Activated CD4-positive, alpha-beta T cell treated with anti-CD3 and anti-CD28 coated beads for 48 hours (primary cell): ENCODE results near the gene IFNLR1.

ENCODE experiments used
- DNase-seq: peaks from one replicate; pipeline ENCODE4 v3.0.0-alpha.2; 2020

The IFNLR1 gene

DNA sequence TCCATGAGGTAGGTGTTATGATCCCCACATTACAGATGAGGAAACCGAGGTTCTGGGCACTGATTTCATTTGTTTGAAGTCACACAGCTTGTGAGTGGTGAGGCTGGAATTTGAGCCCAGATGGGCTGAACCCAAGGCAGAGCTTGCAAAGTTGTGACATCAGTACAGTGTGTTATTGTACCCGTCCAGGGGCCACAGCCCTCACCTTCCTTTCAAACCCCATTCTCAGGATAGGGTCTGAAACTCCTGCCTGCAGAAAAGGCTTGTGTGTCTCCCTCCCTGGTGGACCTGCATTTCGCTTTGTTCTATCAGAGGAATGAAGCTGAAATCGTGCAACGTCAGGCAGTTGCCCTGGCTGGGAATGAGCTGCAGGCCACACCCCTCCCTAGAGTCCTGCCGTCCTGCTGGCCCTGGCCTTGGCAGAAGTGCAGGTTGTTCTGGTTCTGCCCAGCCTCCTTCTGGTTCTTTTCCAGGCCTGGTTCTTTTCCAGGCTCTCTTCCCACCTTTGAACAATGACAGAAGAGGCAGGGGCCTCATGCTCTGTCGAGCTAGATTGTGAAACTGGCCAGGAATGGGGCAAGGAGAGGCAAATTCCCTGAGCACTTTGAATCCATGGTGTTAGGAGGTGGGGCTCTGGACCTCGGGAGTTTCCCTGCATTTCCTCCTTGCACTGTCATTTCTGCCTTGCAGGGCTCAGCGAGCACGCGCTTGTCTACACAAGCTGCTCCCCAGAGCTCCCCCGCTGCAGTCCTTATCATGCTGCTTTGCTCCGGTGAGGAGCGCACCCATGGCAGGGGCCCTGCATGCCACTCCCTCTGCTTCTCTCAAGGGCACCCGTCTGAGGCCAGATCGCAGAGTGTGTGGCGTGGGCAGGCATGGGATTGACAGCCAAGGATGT, 67.0 kb downstream of the IFNLR1 start:
- no peak for DNase-seq

DNA sequence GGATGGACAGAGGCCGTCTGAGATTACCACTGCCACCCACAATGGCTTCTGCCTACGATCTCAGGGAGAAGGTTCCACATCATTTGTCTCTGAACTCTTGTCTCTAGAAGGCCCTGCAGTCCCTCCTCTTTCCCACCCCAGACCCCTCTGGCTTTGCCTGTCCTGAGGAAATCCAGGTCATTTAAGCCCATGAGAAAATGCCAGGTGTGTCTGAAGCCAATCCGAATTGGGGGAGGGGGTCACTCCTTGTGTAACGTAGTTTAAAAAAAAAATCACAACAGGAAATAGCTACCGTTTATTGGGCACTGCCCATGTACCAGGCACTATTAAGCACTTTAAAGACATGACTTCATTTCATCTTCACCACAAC, 67.6 kb downstream of the IFNLR1 start:
- no peak for DNase-seq

DNA sequence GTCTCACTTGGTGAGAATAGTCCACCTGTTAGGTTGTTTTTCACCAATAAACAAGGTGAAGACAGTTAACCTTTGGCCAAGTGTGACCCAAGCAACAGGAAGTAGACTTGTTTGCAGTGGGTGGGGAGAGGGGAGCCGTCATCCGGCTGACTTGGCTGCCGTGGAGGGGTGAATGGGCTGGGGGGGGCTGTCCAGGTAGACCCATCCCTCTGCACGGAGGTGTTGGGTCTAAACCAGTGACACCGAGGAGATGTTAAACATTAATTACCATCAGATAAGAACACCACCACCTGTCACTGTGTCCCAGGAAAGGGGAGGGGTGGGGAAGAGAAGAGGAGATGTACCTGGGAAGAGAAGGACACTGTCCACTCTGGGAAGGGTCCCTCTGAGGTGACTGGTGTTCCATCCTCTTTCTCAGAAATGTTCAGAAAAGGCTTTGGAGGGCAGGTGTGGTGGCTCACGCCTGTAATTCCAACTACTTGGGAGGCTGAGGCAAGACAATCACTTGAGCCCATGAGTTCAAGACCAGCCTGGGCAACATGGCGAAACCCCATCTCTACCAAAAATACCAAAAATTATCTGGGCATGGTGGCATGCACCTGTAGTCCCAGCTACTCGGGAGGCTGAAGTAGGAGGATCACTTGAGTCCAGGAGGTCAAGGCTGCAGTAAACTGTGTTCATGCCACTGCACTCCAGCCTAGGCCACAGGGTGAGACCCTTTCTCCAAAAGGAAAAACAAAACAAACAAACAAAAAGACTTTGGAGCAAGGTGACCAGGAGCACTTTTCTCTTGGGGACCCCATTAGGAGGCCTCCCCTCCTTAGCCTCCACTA, 68.5 kb downstream of the IFNLR1 start:
- DNase-seq, result no peak

DNA sequence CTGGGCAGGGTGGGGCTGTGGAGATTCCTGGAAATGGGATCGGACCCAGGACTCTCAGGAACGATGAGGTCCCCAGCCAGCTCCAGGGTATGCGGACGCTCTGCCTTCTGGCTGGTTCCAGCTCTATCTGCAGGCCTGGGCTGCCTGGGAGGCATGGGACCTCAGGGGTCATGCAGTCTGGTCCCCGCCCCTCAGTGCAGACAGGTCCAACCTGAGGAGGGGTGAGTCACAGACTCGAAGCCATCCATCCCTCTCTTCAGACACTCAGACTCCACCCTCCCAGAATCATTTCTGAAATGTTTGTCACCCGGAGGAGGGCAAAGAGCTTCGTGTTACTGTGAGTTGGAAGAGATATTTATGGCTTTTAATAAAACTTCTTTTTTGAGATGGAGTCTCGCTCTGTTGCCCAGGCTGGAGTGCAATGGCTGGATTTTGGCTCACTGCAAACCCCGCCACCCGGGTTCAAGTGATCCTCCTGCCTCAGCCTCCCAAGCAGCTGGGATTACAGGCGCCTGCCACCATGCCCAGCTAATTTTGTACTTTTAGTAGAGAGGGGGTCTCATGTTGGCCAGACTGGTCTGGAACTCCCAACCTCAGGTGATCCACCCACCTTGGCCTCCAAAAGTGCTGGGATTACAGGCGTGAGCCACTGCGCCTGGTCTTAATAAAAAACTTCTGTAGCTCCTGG, 69.2 kb downstream of the IFNLR1 start:
- DNase-seq, result no peak

DNA sequence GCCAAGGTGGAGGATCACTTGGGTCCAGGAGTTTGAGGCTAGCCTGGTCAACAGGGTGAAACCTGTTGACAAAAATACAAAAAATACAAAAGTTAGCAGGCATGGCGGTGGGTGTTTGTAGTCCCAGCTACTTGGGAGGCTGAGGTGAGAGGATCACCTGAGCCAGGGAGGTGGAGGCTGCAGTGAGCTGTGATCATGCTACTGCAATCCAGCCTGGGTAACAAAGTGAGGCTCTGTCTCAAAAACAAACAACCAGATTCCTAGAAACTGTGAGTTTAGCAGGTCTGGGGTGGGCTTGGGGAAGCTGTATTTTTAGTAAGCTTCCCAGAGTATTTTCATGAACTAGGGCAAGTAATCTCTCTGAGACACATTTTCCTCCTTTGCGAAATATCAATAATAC, 70.0 kb downstream of the IFNLR1 start:
- no peak for DNase-seq

DNA sequence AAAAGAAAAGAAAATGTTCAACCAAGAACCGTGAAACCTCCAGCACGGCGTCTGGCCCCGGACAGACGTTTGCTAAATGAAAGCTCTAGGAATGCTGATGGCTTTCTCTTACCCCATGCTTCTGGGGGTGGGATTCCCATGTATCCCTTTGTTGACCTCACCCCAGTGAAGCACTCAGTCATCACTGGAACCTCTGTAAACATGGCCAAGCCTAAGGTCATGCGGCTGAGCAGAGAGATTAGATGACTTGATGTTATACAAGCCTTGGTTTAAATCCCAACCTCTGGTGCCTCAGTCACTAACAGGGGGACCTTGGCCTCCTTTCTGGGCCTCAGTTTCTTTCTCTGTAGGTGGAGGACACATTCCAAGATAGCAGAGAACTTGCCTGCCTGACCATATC, 72.3 kb downstream of the IFNLR1 start:
- no peak for DNase-seq

DNA sequence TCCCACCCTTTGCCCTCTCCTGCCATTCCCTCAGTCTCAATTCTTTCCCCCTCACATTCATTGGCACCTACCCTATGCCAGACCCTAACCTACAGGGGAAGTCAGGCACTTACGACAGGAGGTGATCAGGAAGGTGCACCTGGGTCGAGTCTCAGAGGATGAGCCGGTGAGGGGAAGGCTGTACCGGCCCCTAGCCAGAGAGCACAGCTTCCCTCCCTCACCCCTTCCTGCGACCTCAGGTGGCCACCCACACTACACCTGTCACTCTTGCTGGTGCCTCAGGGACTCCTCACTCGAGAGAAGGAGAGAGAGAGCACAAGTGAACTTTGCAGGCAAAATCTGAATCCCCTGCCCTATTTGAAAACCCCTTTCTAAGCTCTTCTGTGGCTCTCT, 73.5 kb downstream of the IFNLR1 start:
- DNase-seq, result no peak

DNA sequence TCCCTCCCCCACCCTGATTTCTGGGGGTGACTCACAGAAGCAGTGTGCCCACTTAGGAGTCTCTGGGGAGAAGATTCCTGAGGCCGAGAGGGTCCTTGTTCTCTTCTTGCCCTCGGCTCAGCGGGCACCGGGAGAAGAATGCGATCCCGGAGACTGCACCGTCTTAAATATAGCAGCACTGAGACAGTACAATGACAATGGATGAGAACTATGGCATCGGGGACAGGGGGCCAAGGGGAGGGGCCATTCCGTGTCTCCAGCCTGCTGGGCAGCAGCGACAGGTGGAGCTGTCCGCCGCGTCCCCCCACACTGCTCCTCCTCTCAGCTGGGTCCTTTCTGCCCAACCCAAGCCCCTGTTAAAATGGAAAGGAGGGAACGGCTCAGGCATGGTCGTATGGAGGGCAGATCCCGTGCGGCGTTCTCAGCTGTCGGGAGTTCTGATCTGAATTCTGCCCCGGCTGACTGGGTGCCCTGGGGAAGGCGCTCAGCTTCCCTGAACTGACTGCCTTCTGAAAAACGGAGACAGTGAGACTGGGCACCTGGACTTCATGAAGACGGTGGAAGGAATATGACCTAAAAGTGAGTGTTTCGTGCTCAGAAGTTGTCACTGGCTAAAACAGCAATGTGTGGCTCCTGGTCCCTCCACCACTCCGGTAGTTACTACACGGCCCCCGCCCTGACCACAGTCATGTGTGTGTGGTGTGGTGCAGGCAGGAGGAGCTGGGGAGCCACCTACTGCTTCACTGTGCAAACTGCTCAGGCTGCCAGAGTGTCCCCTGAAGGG, 74.9 kb downstream of the IFNLR1 start, which contains the start of gene MYOM3:
Gene MYOM3 (minus strand): TSS at position 140 of the 784 bp plus-strand sequence. CDS start 3,499 bp downstream, outside the sequence.
- DNase-seq, result peak; percentile 77

DNA sequence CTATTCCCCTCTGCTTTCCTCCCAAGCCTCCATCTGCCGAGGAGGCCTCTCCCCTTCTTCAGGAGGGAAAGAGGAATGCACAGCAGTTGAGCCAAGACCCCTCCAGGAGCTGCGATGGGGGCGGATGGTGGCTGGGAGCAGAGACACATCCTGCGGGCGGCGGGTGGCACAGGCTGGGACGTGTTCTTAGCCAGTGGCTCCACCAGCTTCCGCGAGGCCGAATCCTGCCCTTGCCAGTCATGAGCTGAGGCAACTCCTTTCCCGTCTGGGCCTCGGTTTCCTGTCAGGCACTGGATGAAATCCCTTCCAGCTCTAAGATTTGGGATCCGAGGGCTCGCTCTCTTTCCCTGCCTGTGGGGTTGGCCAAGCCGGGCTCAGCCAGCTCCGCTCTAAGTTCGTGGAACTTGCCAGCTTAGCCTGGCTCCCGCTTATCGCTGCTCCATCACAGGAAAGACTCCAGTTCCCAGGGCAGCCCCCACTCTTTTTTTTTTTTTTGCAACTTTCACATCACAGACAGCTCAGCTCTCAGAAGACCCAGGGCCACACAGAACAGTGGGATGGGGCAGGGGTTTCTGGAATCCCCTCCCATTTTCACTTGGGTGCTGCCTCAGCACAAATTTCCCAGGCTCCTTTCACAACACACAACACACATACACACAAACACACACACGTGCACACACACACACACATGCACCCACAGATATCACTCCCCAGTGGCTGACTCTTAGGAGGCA, 75.7 kb downstream of the IFNLR1 start:
- DNase-seq, result no peak

DNA sequence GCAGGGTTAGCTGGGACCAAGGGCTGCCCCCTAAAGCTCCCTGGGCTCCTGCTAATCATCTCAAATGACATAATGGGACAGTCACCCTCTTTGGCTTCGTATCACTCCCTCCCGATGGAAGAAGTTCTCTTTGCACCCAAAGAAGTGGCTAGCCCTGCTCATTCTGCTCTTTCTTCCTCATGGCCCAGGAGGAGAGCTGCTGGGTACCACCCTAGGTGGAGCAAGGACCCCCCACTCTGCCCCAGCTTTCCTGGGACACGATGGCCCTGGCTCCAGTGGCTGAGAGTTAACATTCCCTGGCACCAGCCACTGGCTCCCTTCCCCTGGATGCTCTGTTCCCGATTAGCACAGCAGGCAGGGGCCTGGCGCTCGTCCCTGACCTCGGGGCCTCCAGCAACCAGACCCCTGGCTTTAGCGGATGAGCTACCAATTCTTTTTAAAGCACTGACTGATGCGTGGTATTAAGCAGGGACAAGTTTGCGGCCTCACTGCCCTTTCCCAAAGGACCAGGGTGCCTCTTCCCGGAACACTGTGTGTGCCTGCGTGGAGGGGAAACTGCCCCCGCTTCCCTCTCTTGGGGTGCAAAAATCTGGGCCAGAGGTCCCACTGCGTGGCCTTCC, 76.3 kb downstream of the IFNLR1 start:
- DNase-seq, result no peak

DNA sequence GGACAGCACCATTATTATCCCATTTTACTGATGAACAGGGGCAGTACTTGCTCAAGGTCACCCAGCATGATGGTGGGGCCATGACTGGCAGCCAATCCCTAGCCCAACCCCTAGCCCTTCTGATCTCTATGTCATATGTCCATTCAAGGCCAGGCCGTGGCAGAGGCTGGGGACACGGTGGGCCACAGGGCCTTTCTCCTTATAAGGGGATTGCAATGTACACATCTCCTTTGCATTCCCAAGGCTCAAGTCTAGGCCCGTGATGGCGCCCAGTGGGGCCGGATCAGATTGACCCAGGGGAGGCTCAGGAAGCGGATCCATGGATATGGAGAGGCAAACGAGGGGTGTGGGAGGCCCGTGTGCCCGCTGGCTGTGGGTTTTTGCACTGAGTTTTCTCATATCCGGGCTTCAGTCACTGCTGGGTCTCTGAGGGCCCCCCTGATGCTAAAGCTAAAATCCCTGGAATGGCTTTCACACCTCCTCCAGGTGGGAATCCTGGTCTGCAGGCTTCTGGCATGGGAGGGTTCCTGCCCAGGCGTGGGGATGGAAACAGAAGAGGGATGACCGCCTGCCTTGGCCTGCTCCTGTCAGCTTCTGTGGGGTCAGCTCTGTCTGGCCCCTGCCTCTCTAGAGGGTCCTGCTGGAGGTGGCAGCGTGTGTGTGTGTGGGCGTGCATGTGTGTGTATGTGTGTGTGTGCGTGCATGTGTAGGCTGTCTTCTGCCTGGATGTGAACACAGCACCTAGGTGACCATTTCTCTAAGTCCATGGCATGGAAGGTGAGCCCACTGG, 77.2 kb downstream of the IFNLR1 start:
- no peak for DNase-seq

DNA sequence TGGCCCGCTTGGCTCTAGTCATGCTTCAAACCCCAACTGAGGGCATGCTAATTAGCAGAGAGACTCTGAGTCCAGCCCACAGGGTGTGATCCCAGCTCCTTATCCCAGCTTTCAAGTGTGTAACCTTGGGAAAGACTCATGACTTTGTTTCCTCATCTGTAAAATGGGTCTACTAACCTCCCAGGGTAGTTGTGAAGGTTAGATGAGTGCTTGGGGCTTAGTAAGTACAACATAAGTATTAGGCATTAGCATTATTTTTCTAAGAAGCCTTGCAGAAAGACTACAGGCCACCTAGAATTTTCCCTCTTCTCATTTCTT, 78.0 kb downstream of the IFNLR1 start:
- no peak for DNase-seq

DNA sequence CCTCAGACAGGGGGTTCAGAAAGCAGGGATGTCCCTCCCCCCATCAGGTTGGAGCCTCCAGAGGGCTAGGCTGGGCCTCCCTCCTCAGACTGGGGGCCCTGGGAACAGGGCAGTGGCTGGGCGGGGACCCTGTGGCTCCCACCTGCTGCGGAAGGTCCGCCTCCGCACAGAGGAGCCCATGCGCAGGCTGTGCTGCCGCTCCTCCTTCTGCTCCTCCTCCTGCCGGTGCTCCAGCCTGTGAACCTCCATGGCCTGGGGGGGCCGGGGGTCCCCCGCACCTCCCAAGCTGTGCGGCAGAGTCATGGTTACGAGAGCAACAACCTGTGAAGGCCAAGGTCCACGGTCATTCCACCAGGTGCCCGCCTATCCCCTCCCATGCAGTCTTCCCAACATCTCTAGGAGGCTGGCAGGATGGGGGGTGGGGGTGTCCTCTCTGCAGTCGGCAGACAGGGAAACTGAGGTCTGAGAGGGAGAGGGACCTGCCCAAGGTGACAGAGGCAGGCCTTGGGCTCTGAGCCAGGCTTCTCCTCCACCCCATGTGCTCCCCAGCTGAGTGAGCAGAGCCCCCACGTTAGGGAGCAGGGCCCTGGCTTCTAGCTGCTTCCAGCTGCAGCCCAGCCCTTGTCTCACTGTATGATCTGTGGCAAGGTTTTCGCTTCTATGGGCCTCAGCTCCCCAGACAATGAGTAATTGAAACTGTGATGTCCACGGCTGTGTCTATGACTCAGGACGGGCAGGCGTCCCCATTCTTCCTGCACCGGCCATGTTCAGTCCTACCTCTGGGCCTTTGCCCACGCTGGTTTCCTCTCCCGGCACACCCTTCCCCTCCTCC, 78.5 kb downstream of the IFNLR1 start:
- peak; percentile 22 for DNase-seq

DNA sequence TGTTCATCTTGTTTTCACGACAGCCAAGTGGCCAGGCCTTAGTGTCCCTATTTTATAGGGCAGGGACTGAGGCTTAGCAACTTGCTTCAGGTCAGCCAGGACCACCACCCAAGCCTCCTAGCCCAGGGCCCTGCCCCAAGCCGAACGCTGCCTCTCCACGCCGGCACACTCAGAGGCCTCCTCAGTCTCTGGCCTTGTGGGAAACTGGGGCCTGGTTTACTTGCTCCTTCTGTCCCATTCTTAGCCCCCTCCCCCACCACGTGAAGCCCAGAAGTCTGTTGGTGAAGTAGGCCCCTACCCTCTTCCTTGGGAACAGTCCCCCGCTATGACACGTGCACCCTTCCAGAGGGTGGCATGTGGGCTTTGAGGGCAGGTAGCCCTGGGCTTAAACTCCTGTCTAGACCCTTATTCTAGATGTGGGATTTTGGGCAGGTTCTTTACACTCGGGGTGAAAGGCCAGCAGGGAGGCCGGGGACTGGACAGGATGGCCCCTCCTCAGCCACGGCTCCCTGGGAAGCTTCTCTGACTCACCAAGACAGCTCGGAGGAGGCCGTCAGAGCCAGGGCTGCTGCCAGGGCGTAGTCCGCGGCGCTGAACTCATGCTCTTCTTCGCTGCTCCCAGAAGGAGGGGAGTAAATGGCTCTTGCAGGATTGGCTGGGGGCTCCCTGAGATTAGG, 79.5 kb downstream of the IFNLR1 start:
- DNase-seq, result no peak

DNA sequence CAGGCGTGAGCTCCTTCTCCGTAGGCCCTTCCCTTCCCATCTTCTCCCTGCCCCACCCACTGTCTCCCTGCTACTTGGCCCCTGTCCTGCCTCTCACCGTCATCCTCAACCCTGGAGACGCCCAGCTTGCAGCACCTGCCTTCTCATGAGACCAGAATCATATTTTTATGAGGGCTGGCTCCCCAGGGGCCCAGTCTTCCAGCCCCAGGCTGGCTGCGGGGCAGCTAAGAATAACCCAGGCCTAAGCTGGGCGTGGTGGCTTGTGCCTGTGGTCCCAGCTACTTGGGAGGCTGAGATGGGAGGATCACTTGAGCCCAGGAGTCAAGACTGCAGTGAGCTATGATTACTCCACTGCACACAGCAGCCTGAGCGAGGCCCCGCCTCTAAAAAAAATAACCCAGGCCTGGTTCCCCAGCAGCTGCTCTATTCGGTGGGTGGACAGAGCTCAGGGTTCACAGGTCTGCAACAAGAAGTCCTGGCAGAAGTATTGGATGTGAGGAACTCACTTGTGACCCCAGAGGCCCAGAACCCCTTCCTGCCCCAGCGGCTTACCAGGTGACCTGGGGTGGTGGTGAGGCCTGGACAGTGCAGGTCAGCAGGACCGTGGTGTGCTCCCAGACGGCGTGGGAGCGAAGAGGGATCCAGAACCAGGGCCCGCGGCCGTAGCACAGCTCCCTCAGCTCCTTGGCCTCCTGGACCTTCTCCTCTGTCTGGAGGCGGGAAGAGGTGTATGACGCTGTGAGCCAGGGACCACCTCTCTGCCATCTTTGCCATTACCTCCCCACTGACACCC, 81.5 kb downstream of the IFNLR1 start:
- DNase-seq, result no peak

DNA sequence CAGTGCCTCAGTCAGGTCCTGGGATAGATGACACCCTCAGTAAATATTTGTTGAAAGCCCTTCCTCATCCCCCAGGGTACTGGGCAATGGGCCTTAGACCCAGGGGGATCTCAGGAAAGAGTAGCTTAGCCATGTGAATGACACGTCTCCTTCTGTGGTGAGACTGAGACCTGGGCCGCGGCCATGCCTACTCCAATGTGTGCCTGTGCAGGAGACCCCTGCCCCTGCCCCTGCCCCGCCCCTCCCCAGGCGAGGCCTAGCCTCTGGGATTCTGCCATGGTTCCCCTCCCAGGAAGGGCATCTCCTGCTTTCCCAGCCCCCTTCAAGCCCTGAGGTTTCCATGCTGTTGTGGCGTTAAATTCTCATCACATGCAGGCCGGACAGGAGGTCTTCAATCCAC, 82.2 kb downstream of the IFNLR1 start:
- no peak for DNase-seq
